ENCODE data around the gene PITRM1.
"Not testable (repeated sequence)": the region's sequence is repeated elsewhere in the genome, so short reads cannot be mapped to it uniquely, and the experiment has no call there.

PITRM1 gene

GRCh38 chr10:3178042-3178441 lies 5.5 kb upstream of the PITRM1 start:
- no peak for TF ChIP-seq CTCF (IDR thresholded peaks at IDR 0.05)
- Histone ChIP-seq H3K4me3 (no peak overlapping the region), H3K27ac (no peak overlapping the region)
- DNase-seq (ENCODE audit: low spot score): no peak

- TF ChIP-seq CTCF (IDR thresholded peaks at IDR 0.05): no peak
- peak overlapping the region; percentile 32 to 93 for H3K27ac ChIP-seq
- peak overlapping the region; percentile 83 for H3K4me3 ChIP-seq
- DNase-seq (ENCODE audit: low spot score): no peak
Measured at GRCh38 chr10:3173171-3173878, 743 bp upstream of the PITRM1 start.

- H3K4me3 ChIP-seq: peak overlapping the region; percentile 83
- TF ChIP-seq CTCF (IDR thresholded peaks at IDR 0.05): no peak
- no peak for DNase-seq (ENCODE audit: low spot score)
- peak overlapping the region; percentile 78 to 93 for H3K27ac ChIP-seq
Measured at GRCh38 chr10:3172081-3172445, 519 bp downstream of the PITRM1 start.

GRCh38 chr10:3171488-3171887 lies 1.1 kb downstream of the PITRM1 start:
- H3K4me3 ChIP-seq: peak overlapping the region; percentile 83
- H3K27ac ChIP-seq; DNase-seq (ENCODE audit: low spot score): not testable (repeated sequence)

- no peak for DNase-seq (ENCODE audit: low spot score)
- H3K27ac ChIP-seq: no peak overlapping the region
- TF ChIP-seq CTCF (IDR thresholded peaks at IDR 0.05): no peak
- no peak overlapping the region for H3K4me3 ChIP-seq
Measured at GRCh38 chr10:3169673-3170072, 2.9 kb downstream of the PITRM1 start.

GRCh38 chr10:3169271-3169670 lies 3.3 kb downstream of the PITRM1 start:
- H3K27ac ChIP-seq: no peak overlapping the region
- no peak for DNase-seq (ENCODE audit: low spot score)
- no peak for TF ChIP-seq CTCF (IDR thresholded peaks at IDR 0.05)
- no peak overlapping the region for H3K4me3 ChIP-seq

GRCh38 chr10:3167611-3168330 lies 4.8 kb downstream of the PITRM1 start:
- no peak for DNase-seq (ENCODE audit: low spot score)
- TF ChIP-seq CTCF (IDR thresholded peaks at IDR 0.05): no peak
- H3K4me3 ChIP-seq: no peak overlapping the region
- no peak overlapping the region for H3K27ac ChIP-seq

Measured in coronary artery (tissue), 2 donors.